HTR-8/SVneo (cell line): ENCODE measurements around the gene IFIT2.
"Not testable (repeated sequence)": the region's sequence is repeated elsewhere in the genome, so short reads cannot be mapped to it uniquely, and the experiment has no call there.

Experiments used
- DNase-seq: peaks from one replicate; pipeline ENCODE4 v3.0.0; 2011; ENCODE audit warnings: low spot score, mixed read lengths; ENCODE audit not compliant: insufficient read length
- FAIRE-seq: peaks from 2 replicates; lab custom pipeline; 2011; peaks lifted over from hg19 to GRCh38; lab: Jason Lieb, UNC

Gene IFIT2

GRCh38 chr10:89301721-89302445, at the start of gene IFIT2:
Gene IFIT2, plus strand, starts transcription at chr10:89302046. Its CDS starts 78 bp downstream, at chr10:89302124.
- FAIRE-seq (peak; percentile 59), DNase-seq (no peak)

- DNase-seq (no peak), FAIRE-seq (no peak)
Measured at GRCh38 chr10:89252225-89252585, 49.6 kb upstream of the IFIT2 start.

DNA sequence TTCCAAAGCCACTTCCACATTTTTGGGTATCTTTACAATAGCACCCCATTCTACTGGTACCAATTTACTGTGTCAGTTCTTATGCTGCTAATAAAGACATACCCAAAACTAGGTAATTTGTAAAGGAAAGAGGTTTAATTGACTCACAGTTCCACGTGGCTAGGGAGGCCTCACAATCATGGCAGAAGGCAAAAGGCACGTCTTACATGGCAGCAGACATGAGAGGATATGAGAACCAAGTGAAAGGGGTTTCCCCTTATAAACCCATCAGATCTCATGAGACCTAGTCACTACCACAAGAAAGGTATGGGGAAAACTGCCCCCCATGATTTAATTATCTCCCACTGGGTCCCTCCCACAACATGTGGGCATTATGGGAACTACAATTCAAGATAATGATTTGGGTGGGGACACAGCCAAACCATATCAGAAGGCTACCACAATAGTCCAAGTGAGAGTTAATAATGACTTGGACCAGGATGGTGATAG, 46.7 kb upstream of the IFIT2 start:
- not testable (repeated sequence) for FAIRE-seq, DNase-seq

- FAIRE-seq: no peak
- no peak for DNase-seq
Measured at GRCh38 chr10:89255793-89256192, 46.1 kb upstream of the IFIT2 start.

- no peak for FAIRE-seq
- no peak for DNase-seq
Measured at GRCh38 chr10:89256340-89256739, 45.5 kb upstream of the IFIT2 start.

DNA sequence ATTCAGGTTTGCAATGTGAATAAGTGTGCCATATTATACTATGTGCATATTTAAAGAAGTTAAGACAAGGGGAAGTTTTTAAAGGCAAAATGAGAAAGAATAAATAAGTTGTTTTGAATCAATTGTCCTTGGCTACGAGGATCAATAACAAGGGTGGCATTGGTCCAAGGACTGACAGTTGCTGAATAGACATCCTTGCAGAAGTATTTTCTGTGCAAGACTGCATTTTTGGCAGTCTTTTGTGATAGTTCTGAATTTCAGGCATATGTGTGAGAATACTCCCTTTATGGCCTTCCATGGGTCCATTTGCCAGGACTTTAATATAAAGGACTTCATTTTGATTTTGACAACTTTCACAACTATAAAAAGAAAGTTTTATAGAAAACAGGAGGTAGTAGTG, 44.9 kb upstream of the IFIT2 start:
- DNase-seq (no peak), FAIRE-seq (no peak)

GRCh38 chr10:89257581-89257980, 44.3 kb upstream of the IFIT2 start:
- FAIRE-seq (no peak), DNase-seq (no peak)

DNA sequence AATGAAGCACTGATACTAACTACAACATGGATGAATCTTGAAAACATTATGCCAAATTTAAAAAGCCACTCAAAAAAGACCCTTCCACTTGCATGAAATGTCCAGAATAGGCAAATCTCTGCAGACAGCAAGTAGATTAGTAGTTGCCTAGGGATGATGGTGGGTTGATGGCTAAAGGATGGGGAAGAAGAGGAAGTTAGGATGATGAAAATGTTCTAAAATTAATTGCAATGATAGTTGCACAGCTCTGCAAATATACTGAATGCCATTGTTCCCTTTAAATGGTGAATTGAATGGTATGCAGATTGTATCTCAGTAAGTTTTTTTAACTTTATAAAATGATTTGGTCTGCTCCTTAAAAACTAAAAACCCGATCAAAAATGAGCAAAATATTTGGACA, 43.0 kb upstream of the IFIT2 start:
- FAIRE-seq (no peak), DNase-seq (no peak)

DNA sequence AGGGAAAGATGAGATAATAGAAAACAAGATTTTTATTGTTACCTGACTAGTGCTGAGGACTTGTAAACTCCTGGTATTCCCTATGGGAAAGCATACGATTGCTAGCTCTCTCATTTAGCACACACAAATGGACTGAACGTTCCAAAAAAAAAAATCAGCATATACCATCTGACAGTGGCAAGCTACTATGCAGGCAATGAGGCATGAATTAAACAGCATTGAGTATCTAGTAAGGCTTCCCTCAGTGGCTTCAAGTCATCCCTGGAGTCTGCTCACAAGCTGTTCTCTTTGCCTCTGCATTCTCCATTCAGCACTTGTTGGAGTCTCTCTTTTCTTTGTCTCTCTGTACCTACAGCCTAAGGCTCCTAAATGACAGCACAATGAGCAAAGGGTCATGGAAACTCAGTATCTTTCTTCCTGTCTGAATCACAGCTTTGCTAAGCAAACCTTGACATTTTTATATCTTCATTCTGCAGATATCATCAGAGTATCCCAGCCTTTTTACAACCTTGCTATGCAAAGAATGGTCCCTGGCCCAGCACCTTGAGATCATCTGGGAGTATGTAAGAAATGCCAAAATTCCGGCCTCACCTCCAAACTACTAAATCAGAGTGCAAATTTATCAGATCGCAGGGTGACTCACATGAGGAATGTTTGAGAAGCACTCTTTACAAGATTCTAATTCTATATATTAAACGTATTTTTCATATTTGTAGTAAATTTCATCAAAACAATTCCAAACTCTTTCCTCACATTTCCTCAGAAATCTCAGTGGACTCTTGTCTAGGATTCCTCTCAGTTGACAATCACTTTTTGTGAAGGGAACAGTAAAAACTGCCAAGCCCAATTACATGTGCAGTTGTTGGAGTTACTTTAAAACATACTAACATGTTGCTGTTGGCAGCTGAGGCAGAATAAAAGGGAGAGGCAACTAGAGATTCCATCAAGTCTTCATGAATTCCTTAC, 39.5 kb upstream of the IFIT2 start:
- peak; percentile 13 for FAIRE-seq

DNA sequence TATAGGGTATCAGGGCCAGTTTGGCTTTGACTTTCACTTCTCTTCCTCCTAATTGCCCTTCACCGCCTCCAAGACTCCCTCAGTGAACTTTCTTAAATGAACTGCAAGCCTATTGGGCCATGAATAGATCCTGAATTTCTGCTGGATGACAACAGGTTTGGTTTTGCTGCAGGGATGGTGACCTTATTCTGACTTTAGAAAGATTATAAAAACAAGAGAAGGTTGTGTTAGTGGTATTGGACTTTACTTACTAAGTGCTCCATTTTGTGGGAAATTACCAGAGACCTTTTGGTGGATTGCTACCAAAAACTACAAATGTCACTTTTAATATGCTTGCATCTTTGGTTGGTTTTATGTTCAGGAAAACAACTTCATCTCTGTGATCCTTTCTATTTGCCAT, 38.8 kb upstream of the IFIT2 start:
- DNase-seq (no peak), FAIRE-seq (no peak)

More for the DNA sequence above, 39.5 kb upstream of the IFIT2 start:
- DNase-seq: no peak

- FAIRE-seq: no peak
- DNase-seq: no peak
Measured at GRCh38 chr10:89263531-89263930, 38.3 kb upstream of the IFIT2 start.

DNA sequence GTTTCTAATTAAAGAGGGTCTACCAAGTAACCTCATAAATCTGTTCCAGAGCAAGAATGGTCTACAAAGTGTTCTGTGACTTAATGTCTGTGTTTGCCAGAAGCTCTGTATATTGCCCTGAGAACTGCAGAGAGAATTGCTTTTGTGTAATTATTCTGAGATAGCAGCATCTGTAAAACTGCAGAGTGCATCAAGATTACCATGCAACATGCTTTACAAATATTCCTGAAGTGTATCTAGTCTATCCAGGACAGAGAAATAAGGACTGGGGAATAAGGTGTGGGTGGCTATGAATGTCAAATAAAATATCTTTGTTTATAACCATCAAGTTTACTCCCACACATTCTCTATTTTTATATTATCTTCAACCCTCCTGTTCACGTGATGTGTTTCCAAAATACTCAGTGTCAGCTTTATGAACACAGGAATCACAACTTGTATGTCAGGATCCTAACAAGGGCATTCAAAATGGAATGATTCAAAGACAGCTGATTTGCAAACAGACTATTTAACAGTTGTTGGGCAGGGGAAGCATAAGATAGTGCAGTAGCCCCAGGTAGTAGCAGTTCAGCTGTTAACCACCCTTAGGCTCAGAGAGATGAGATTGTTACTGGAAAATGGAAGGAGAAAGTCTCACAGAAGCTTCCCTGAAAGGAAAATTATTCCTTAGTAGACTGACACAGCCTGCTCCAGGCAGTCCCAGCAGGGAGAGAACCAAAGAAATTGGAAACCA, 35.0 kb upstream of the IFIT2 start:
- no peak for FAIRE-seq

GRCh38 chr10:89269433-89270152, 32.3 kb upstream of the IFIT2 start:
- FAIRE-seq (no peak), DNase-seq (no peak)

More for the DNA sequence above, 35.0 kb upstream of the IFIT2 start:
- no peak for DNase-seq

DNA sequence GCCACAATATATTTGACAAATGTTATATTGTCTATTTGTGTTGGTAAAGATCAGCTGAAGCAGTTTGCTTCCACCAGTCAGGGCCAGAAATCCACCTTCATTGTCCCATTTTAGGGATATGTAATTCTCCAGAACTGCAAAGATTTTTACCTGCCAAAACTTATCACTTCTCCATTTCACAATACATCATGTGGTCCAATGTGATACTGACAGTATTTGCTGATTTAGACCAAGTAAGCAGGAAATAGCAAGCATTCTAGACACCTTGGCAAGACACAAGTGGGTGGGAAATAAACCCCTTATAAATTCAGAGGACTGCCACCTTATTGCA, 31.7 kb upstream of the IFIT2 start:
- FAIRE-seq: no peak
- DNase-seq: no peak

DNA sequence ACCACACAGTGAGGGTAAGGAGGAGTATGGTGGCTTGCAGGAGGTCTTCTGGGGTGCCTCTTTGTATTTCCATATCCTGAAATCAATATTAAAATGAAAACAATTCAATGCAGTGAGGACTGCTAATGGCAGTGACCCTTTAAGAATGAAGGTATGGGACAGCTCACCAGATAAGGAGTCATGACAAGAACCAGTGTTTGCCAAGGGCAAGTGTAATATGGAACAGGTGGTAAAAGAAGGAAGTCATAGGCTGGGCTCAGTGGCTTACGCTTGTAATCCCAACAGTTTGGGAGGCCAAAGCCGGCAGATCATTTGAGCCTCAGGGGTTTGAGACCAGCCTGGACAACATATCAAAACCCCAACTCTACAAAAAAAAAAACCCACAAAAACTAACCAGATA, 30.3 kb upstream of the IFIT2 start:
- DNase-seq (no peak), FAIRE-seq (no peak)

GRCh38 chr10:89273680-89274079, 28.2 kb upstream of the IFIT2 start:
- FAIRE-seq (no peak), DNase-seq (no peak)

- no peak for FAIRE-seq
Measured at GRCh38 chr10:89274928-89275327, 26.9 kb upstream of the IFIT2 start.

GRCh38 chr10:89275383-89275782, 26.5 kb upstream of the IFIT2 start:
- no peak for DNase-seq
- FAIRE-seq: no peak

More at GRCh38 chr10:89274928-89275327, 26.9 kb upstream of the IFIT2 start:
- DNase-seq: no peak

DNA sequence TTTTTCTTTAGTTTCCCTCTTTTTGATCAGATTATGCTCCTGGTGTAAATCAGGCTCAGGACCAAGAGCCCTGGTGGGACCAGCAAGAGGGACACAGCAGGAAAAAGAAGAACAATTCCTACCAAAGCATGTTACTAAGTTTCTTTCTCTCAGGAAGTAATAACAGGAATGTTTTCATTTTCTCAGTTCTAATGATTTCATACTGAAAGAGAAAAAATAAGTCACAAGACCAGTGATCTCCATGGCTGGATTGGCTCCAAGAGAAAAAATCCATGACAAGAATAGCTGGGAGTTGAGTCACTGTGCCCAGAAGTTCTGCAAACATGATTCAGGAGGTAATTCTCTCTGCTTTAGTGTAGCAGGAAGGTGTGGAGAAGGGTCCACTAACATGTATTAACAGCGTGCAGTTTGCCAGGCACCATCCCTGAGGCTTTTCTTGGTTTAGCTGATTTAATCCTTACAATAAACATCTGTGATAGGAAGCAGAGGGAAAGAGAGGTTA, 23.8 kb upstream of the IFIT2 start:
- DNase-seq (peak; percentile 72), FAIRE-seq (peak; percentile 79)
